NK-92 (cell line): ENCODE data around the gene ZSCAN32.

Experiments
- DNase-seq: peaks from one replicate; lab custom pipeline; 2025; ENCODE audit not compliant: unreplicated experiment; lab: John Stamatoyannopoulos, UW

ZSCAN32 gene

GRCh38 chr16:3400779-3401688, at the start of gene ZSCAN32, which contains the start of gene ZNF174:
TSS of gene ZSCAN32 (minus strand) at chr16:3401004. CDS start at chr16:3397557, 3,447 bp downstream.
TSS of gene ZNF174 (plus strand) at chr16:3401215. CDS start at chr16:3402005, 790 bp downstream.
- peak; percentile 84 for DNase-seq

- no peak for DNase-seq
These were observed 43.2 kb upstream of the ZSCAN32 start for GRCh38 chr16:3444032-3444388.

GRCh38 chr16:3443108-3444031, 42.6 kb upstream of the ZSCAN32 start, which contains the start of the genes NAA60 and ZNF597:
TSS of gene NAA60 (plus strand) at chr16:3443680. CDS start at chr16:3476228, 32,548 bp downstream.
TSS of gene ZNF597 (minus strand) at chr16:3443504. CDS start at chr16:3443153, 351 bp downstream.
- DNase-seq, result no peak

- DNase-seq, result no peak
These were observed 38.8 kb upstream of the ZSCAN32 start for GRCh38 chr16:3439637-3440036.

GRCh38 chr16:3434373-3434772, 33.6 kb upstream of the ZSCAN32 start:
- no peak for DNase-seq

GRCh38 chr16:3431779-3432219, 31.0 kb upstream of the ZSCAN32 start:
- DNase-seq, result no peak

GRCh38 chr16:3413730-3414379, 13.1 kb upstream of the ZSCAN32 start:
- no peak for DNase-seq

- no peak for DNase-seq
These were observed 7.9 kb upstream of the ZSCAN32 start for GRCh38 chr16:3408561-3409197.

- no peak for DNase-seq
These were observed 1.1 kb upstream of the ZSCAN32 start for GRCh38 chr16:3401719-3402397.

- no peak for DNase-seq
These were observed 392 bp downstream of the ZSCAN32 start for GRCh38 chr16:3400446-3400778.

GRCh38 chr16:3389663-3390338, 11.0 kb downstream of the ZSCAN32 start:
- DNase-seq, result no peak

GRCh38 chr16:3388325-3388724, 12.5 kb downstream of the ZSCAN32 start:
- no peak for DNase-seq

- no peak for DNase-seq
These were observed 17.8 kb downstream of the ZSCAN32 start for GRCh38 chr16:3383045-3383448.

GRCh38 chr16:3377917-3378316, 22.9 kb downstream of the ZSCAN32 start:
- no peak for DNase-seq

- DNase-seq, result no peak
These were observed 25.1 kb downstream of the ZSCAN32 start for GRCh38 chr16:3375680-3376079.

GRCh38 chr16:3369073-3369472, 31.7 kb downstream of the ZSCAN32 start:
- no peak for DNase-seq

- peak; percentile 29 for DNase-seq
These were observed 35.9 kb downstream of the ZSCAN32 start for GRCh38 chr16:3364774-3365427.

- DNase-seq, result no peak
These were observed 37.0 kb downstream of the ZSCAN32 start for GRCh38 chr16:3363793-3364192.

GRCh38 chr16:3362931-3363330, 37.9 kb downstream of the ZSCAN32 start:
- no peak for DNase-seq
